HG03139 (cell line): Measurements from ENCODE around the gene GPX5.
"Not testable (repeated sequence)": the region's sequence is repeated elsewhere in the genome, so short reads cannot be mapped to it uniquely, and the experiment has no call there.

Experiments
- ATAC-seq: cut with Tn5 transposase; IDR thresholded peaks from one replicate; pipeline ENCODE4 v1.9.1; 2021; ENCODE audit not compliant: unreplicated experiment

GPX5 gene

GRCh38 chr6:28511628-28512300, 13.9 kb upstream of the GPX5 start:
- ATAC-seq = no peak

GRCh38 chr6:28512387-28512786, 13.3 kb upstream of the GPX5 start:
- ATAC-seq = not testable (repeated sequence)

GRCh38 chr6:28515676-28516075, 10.0 kb upstream of the GPX5 start, which contains the start of gene GPX6:
Gene GPX6, minus strand, starts transcription at chr6:28515793. Its CDS starts 50 bp downstream, at chr6:28515743.
- no peak for ATAC-seq

GRCh38 chr6:28517964-28518363, 7.7 kb upstream of the GPX5 start:
- ATAC-seq = no peak

GRCh38 chr6:28522594-28523240, 3.0 kb upstream of the GPX5 start:
- ATAC-seq = no peak

GRCh38 chr6:28523241-28523622, 2.4 kb upstream of the GPX5 start:
- no peak for ATAC-seq

- no peak for ATAC-seq
Measured at GRCh38 chr6:28530777-28531176, 5.1 kb downstream of the GPX5 start.

- ATAC-seq = no peak
Measured at GRCh38 chr6:28531479-28532128, 5.9 kb downstream of the GPX5 start.

GRCh38 chr6:28534306-28534705, 8.6 kb downstream of the GPX5 start:
- no peak for ATAC-seq

GRCh38 chr6:28534875-28535274, 9.2 kb downstream of the GPX5 start:
- ATAC-seq = no peak

GRCh38 chr6:28537065-28537464, 11.4 kb downstream of the GPX5 start:
- ATAC-seq = no peak

GRCh38 chr6:28537509-28538140, 11.9 kb downstream of the GPX5 start:
- ATAC-seq = no peak

GRCh38 chr6:28541996-28542395, 16.3 kb downstream of the GPX5 start:
- no peak for ATAC-seq

GRCh38 chr6:28542440-28543296, 17.0 kb downstream of the GPX5 start:
- ATAC-seq = peak; percentile 54

GRCh38 chr6:28543651-28544610, 18.2 kb downstream of the GPX5 start:
- no peak for ATAC-seq

- ATAC-seq = no peak
Measured at GRCh38 chr6:28545955-28546354, 20.3 kb downstream of the GPX5 start.

- ATAC-seq = not testable (repeated sequence)
Measured at GRCh38 chr6:28547003-28547402, 21.3 kb downstream of the GPX5 start.

- no peak for ATAC-seq
Measured at GRCh38 chr6:28551891-28552666, 26.4 kb downstream of the GPX5 start.
